NOMO-1 treated with DMSO at 0.1 percent for 48 hours (cell line): Measurements from ENCODE around the gene ZNF585A.

Experiments used
- DNase-seq: peaks from one replicate; lab custom pipeline; 2025; ENCODE audit not compliant: unreplicated experiment; lab: John Stamatoyannopoulos, UW

The ZNF585A gene

DNA sequence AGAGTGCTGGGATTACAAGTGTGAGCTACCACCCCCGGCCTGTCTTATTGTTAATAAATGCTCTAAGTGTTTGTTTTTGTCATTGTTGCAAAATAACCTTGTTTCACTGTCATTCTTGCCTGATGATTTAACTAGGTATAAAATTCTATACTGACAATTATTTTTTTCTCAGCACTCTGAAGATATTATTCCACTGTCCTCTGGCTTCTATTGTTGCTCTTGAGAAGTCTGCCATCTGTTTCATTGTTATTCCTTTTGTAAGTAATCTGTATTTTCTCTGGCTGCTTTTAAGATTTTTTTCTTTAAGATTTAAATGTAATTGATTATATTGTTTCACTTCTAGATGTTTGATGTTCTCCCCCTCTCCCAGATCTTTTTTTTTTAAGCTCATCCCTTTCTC lies 76.6 kb downstream of the ZNF585A start:
- no peak for DNase-seq
